HCT116 (cell line): ENCODE data around the gene CHEK2. TPM values are rescaled to one million over a fixed set of nuclear protein-coding genes. Genes with fewer than 3 reads are reported as not detected.

Source experiments
- ATAC-seq: fragments of 200-7000 bp; cut with Tn5 transposase; 2 replicates; pipeline ENCODE4 v1.9.1; 2020; ENCODE audit warnings: mild to moderate bottlenecking, moderate library complexity
- BruUV-seq: library from RNA; stranded (reverse); fragments of 400-500 nt; replicated peaks from 2 replicates; lab custom pipeline; 2021; lab: Mats Ljungman, UMichigan
- CTCF ChIA-PET: fragments of 300-600 bp; sonication (Branson Sonifier 250); formaldehyde crosslinking; loops from one replicate; lab custom pipeline; 2021; ENCODE audit warnings: antibody characterized with exemption; lab: Charles Lee
- POLR2A ChIA-PET: fragments of 300-600, 350-600 bp; sonication (Branson Sonifier 250); formaldehyde crosslinking; loops from one replicate; lab custom pipeline; 2021; ENCODE audit warnings: antibody characterized with exemption; lab: Charles Lee
- RAD21 ChIA-PET, 2 experiments: fragments of 300-600 bp; sonication (Branson Sonifier 250); formaldehyde crosslinking; loops; one replicate each; lab custom pipeline; 2023; ENCODE audit warnings: low total read pairs in 2 of 2; ENCODE audit not compliant: uncharacterized antibody in 2 of 2, unreplicated experiment in 2 of 2, low non-redundant PET in 1 of 2; lab: Charles Lee
- DNase-seq: peaks from one replicate; pipeline ENCODE4 v3.0.0-alpha.2; 2010; ENCODE audit warnings: low read depth, low spot score
- H2AFZ ChIP-seq: fragments of 200-600 bp; shearing (Covaris generic), sonication (generic); 2 replicates; pipeline ENCODE4 v1.6.1; 2017; ENCODE audit warnings: low read depth, mixed run types, mixed read lengths, antibody characterized with exemption, low read length; ENCODE audit not compliant: poor library complexity, severe bottlenecking
- H3K27ac ChIP-seq: 2 replicates; pipeline ENCODE4 v1.5.1; 2012; ENCODE audit warnings: low read depth, low read length
- H3K27me3 ChIP-seq: fragments of 200-600 bp; sonication (generic); 2 replicates; pipeline ENCODE4 v1.6.1; 2016; ENCODE audit warnings: mixed run types, low read length, mixed read lengths; ENCODE audit not compliant: insufficient read depth
- H3K36me3 ChIP-seq, 2 experiments: fragments of 200-500 bp in 1 of 2; fragments of 200-600 bp in 1 of 2; sonication (Bioruptor generic) in 1 of 2; sonication (generic) in 1 of 2; 2 replicates each; pipeline versions ENCODE4 v1.5.1 to v1.6.1; 2014 to 2016; ENCODE audit warnings: low read length in 2 of 2, inconsistent platforms in 1 of 2, mixed read lengths in 1 of 2, mixed run types in 1 of 2; ENCODE audit not compliant: insufficient read depth in 2 of 2, control insufficient read depth in 1 of 2
- H3K4me1 ChIP-seq, 2 experiments: fragments of 200-600 bp in 1 of 2; sonication (generic) in 1 of 2; 2 replicates each; pipeline versions ENCODE4 v1.5.1 to v1.6.1; 2012 to 2017; ENCODE audit warnings: low read length in 2 of 2, inconsistent platforms in 1 of 2, mild to moderate bottlenecking in 1 of 2, mixed read lengths in 1 of 2, mixed run types in 1 of 2, moderate library complexity in 1 of 2; ENCODE audit not compliant: insufficient read depth in 2 of 2, control insufficient read depth in 1 of 2
- H3K4me2 ChIP-seq: fragments of 200-600 bp; sonication (generic); 2 replicates; pipeline ENCODE4 v1.6.1; 2017; ENCODE audit warnings: mixed run types, low read length, mixed read lengths
- H3K4me3 ChIP-seq, 2 experiments: fragments of 200-600 bp in 1 of 2; sonication (generic) in 1 of 2; replicated peaks in 1 of 2; 2 replicates each; pipeline ENCODE4 v1.5.1; 2011 to 2016; ENCODE audit warnings: low read length in 2 of 2, control low read depth in 1 of 2, low read depth in 1 of 2, mild to moderate bottlenecking in 1 of 2, mixed read lengths in 1 of 2, mixed run types in 1 of 2
- H3K79me2 ChIP-seq: fragments of 200-600 bp; sonication (generic); 2 replicates; pipeline ENCODE4 v1.6.1; 2017; ENCODE audit warnings: mild to moderate bottlenecking, mixed run types, low read length, moderate library complexity, mixed read lengths; ENCODE audit not compliant: insufficient read depth
- H3K9ac ChIP-seq: fragments of 200-600 bp; sonication (generic); 2 replicates; pipeline ENCODE4 v1.6.1; 2016; ENCODE audit warnings: low read length, mixed read lengths
- H3K9me2 ChIP-seq: fragments of 200-600 bp; sonication (generic), shearing (Covaris generic); 2 replicates; pipeline ENCODE4 v1.6.1; 2017; ENCODE audit warnings: mixed run types, mild to moderate bottlenecking, moderate library complexity; ENCODE audit not compliant: insufficient read depth
- H3K9me3 ChIP-seq, 2 experiments: fragments of 200-500 bp in 1 of 2; fragments of 200-600 bp in 1 of 2; sonication (Bioruptor generic) in 1 of 2; sonication (generic) in 1 of 2; 2 replicates each; pipeline ENCODE4 v1.6.1; 2014 to 2017; ENCODE audit warnings: low read length in 2 of 2, mixed read lengths in 2 of 2, inconsistent platforms in 1 of 2, low read depth in 1 of 2, mild to moderate bottlenecking in 1 of 2, mixed run types in 1 of 2, moderate library complexity in 1 of 2; ENCODE audit not compliant: control insufficient read depth in 1 of 2, insufficient read depth in 1 of 2
- H4K20me1 ChIP-seq: fragments of 200-600 bp; sonication (generic), shearing (Covaris generic); 2 replicates; pipeline ENCODE4 v1.6.1; 2017; ENCODE audit warnings: mixed run types, mild to moderate bottlenecking, moderate library complexity; ENCODE audit not compliant: insufficient read depth
- ATF3 ChIP-seq: IDR thresholded peaks from 2 replicates; pipeline ENCODE4 v1.6.1; 2012
- CBX3 ChIP-seq: IDR thresholded peaks from 2 replicates; pipeline ENCODE4 v1.6.1; 2012; ENCODE audit warnings: low read depth
- CEBPB ChIP-seq: IDR thresholded peaks from 2 replicates; pipeline ENCODE4 v1.6.1; 2012; ENCODE audit warnings: low read depth
- CTCF ChIP-seq, 3 experiments: fragments of 200-600 bp in 1 of 3; sonication (generic) in 1 of 3; IDR thresholded peaks in 2 of 3; conservative IDR thresholded peaks in 1 of 3; 2 replicates each; pipeline ENCODE4 v1.5.1; 2012 to 2017; ENCODE audit warnings: low read depth in 2 of 3, low read length in 2 of 3, antibody characterized with exemption in 1 of 3, borderline replicate concordance in 1 of 3, control low read depth in 1 of 3, mild to moderate bottlenecking in 1 of 3, mixed read lengths in 1 of 3, mixed run types in 1 of 3, moderate library complexity in 1 of 3; ENCODE audit not compliant: insufficient read depth in 1 of 3
- EZH2phosphoT487 ChIP-seq: fragments of 200-600 bp; IDR thresholded peaks from 2 replicates; pipeline ENCODE4 v1.6.1; 2018; ENCODE audit warnings: antibody characterized with exemption, borderline replicate concordance
- FOSL1 ChIP-seq: IDR thresholded peaks from 2 replicates; pipeline ENCODE4 v1.6.1; 2012; ENCODE audit warnings: low read depth
- JUND ChIP-seq: IDR thresholded peaks from 2 replicates; pipeline ENCODE4 v1.6.1; 2012
- POLR2AphosphoS5 ChIP-seq: IDR thresholded peaks from 2 replicates; pipeline ENCODE4 v1.6.1; 2011; ENCODE audit warnings: mild to moderate bottlenecking, low read depth, low read length, moderate library complexity
- REST ChIP-seq: IDR thresholded peaks from 2 replicates; pipeline ENCODE4 v1.6.1; 2012; ENCODE audit warnings: low read depth
- SRF ChIP-seq: IDR thresholded peaks from 2 replicates; pipeline ENCODE4 v1.6.1; 2012; ENCODE audit warnings: low read depth
- TCF7L2 ChIP-seq: IDR thresholded peaks from 2 replicates; pipeline ENCODE4 v1.7.0; 2011; ENCODE audit warnings: borderline replicate concordance, inconsistent platforms; ENCODE audit not compliant: insufficient read depth, insufficient read length; ENCODE audit errors: extremely low read depth
- ZBTB33 ChIP-seq: IDR thresholded peaks from 2 replicates; pipeline ENCODE4 v1.6.1; 2011; ENCODE audit warnings: mild to moderate bottlenecking, low read length, moderate library complexity; ENCODE audit not compliant: insufficient replicate concordance; ENCODE audit errors: extremely low read depth
- ZFX ChIP-seq: fragments of 450-650 bp; IDR thresholded peaks from 2 replicates; pipeline ENCODE4 v1.6.1; 2017
- intact Hi-C: fragments of 100-400 bp; cut with micrococcal nuclease; formaldehyde crosslinking; loops from 2 replicates; pipeline ENCODE4 v1.10.0; 2022
- total RNA-seq: library from RNA; stranded (reverse); gene quantifications from one replicate; pipeline ENCODE4 v1.2.1, GENCODE V29; 2021; ENCODE audit not compliant: unreplicated experiment

The CHEK2 gene
- total RNA-seq, 1 experiment from 2014 or later = 47.1 TPM

GRCh38 chr22:28750471-28750881 is 8.9 kb upstream of the CHEK2 start:
- DNase-seq = no peak
- H3K4me2 ChIP-seq = no peak overlapping the region
- intact Hi-C loops = no loop called here
- H3K4me3 ChIP-seq = no peak overlapping the region
- no peak overlapping the region for H3K27ac ChIP-seq
- TF ChIP-seq EZH2phosphoT487 = no peak
- no peak for TF ChIP-seq POLR2AphosphoS5
- no peak for TF ChIP-seq CEBPB
- TF ChIP-seq JUND = no peak
- TF ChIP-seq SRF = no peak
- no peak for TF ChIP-seq ZFX
- no peak for TF ChIP-seq TCF7L2
- H3K4me1 ChIP-seq = no peaks in the 10 kb centered on the region
- ATAC-seq = no peak
- no peak overlapping the region for H3K9ac ChIP-seq
- CTCF ChIA-PET = no interaction called here
- H3K9me2 ChIP-seq = no peaks in the 10 kb centered on the region
- peaks cover 5 to 12% of the 10 kb centered on the region in 2 experiments; a peak in 3 of 4 replicates for H3K36me3 ChIP-seq
- RAD21 ChIA-PET = no interaction called here
- POLR2A ChIA-PET = interaction anchor here (0.7 to 0.9 kb wide), 2 partner anchors 9 to 45 kb away, joined by 3 read pairs; partner anchors contain the start of gene CHEK2
- H3K79me2 ChIP-seq = no peaks in the 10 kb centered on the region
- H3K27me3 ChIP-seq = no peaks in the 10 kb centered on the region
- H3K9me3 ChIP-seq = no peaks in the 10 kb centered on the region
- BruUV-seq = no TSS peak
- H2AFZ ChIP-seq = no peak overlapping the region
- no peaks in the 10 kb centered on the region for H4K20me1 ChIP-seq

GRCh38 chr22:28743852-28744251 is 2.2 kb upstream of the CHEK2 start:
- Histone ChIP-seq H3K27ac (no peak overlapping the region), H3K4me2 (no peak overlapping the region), H3K9me3 (no peaks in the 10 kb centered on the region), H3K4me3 (no peak overlapping the region), H4K20me1 (no peaks in the 10 kb centered on the region), H2AFZ (no peak overlapping the region), H3K4me1 (peaks cover 4 to 28% of the 10 kb centered on the region in 2 experiments; a peak in 3 of 4 replicates), H3K79me2 (peaks cover 39% of the 10 kb centered on the region), H3K36me3 (peaks cover 9 to 16% of the 10 kb centered on the region in 2 experiments; a peak in 3 of 4 replicates), H3K27me3 (no peaks in the 10 kb centered on the region), H3K9ac (no peak overlapping the region), H3K9me2 (no peaks in the 10 kb centered on the region)
- CTCF ChIA-PET = no interaction called here
- TF ChIP-seq ZBTB33 = no peak
- no peak for TF ChIP-seq ZFX
- TF ChIP-seq CTCF (IDR thresholded peaks at IDR 0.05 in 2 of 3, conservative IDR thresholded peaks at IDR 0.05 in 1 of 3; ENCODE audit: borderline replicate concordance in 1 of 3, insufficient read depth in 1 of 3, low read depth in 2 of 3, low read length in 2 of 3) = no peak
- no peak for TF ChIP-seq ATF3
- no peak for TF ChIP-seq CBX3
- no peak for TF ChIP-seq REST
- TF ChIP-seq FOSL1 = no peak
- no peak for TF ChIP-seq CEBPB
- DNase-seq (no peak), ATAC-seq (no peak)
- no TSS peak for BruUV-seq
- intact Hi-C loops = no loop called here
- POLR2A ChIA-PET = no interaction called here
- RAD21 ChIA-PET = no interaction called here
